SK-N-SH (cell line): ENCODE data around the gene TBCD.

ENCODE experiments used
- TAF1 ChIP-seq: IDR thresholded peaks from 2 replicates; pipeline ENCODE4 v1.6.1; 2012; ENCODE audit warnings: low read depth, mild to moderate bottlenecking, low read length, moderate library complexity, borderline replicate concordance
- TF ChIP-seq, protein P1 (sequence below): fragments of 200-600 bp; sonication (generic); IDR thresholded peaks from 2 replicates; pipeline ENCODE4 v1.6.1; 2017; ENCODE audit warnings: antibody characterized with exemption, mild to moderate bottlenecking, moderate library complexity

- no peak for TF ChIP-seq TAF1
- TF ChIP-seq, protein P1, sequence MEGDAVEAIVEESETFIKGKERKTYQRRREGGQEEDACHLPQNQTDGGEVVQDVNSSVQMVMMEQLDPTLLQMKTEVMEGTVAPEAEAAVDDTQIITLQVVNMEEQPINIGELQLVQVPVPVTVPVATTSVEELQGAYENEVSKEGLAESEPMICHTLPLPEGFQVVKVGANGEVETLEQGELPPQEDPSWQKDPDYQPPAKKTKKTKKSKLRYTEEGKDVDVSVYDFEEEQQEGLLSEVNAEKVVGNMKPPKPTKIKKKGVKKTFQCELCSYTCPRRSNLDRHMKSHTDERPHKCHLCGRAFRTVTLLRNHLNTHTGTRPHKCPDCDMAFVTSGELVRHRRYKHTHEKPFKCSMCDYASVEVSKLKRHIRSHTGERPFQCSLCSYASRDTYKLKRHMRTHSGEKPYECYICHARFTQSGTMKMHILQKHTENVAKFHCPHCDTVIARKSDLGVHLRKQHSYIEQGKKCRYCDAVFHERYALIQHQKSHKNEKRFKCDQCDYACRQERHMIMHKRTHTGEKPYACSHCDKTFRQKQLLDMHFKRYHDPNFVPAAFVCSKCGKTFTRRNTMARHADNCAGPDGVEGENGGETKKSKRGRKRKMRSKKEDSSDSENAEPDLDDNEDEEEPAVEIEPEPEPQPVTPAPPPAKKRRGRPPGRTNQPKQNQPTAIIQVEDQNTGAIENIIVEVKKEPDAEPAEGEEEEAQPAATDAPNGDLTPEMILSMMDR, result no peak
Measured at GRCh38 chr17:82896071-82897000, 144.5 kb downstream of the TBCD start.
